ENCODE data around the gene LIN52. TPM values are rescaled to one million over a fixed set of nuclear protein-coding genes. Genes with fewer than 3 reads are reported as not detected.

The LIN52 gene
- total RNA-seq, 1 experiment from 2014 or later, result 6.7 TPM

GRCh38 chr14:74064426-74064825, 20.3 kb upstream of the LIN52 start:
- no peaks in the 10 kb centered on the region for H3K27me3 ChIP-seq (ENCODE audit: control insufficient read depth, insufficient read depth, low read length)
- in situ Hi-C loops (cut with HindIII; ENCODE audit: low pct_unique_long_range_greater_than_20kb, low sequenced_read_pairs) (no loop called here), intact Hi-C loops (cut with micrococcal nuclease; ENCODE audit: unreplicated experiment) (no loop called here)
- CTCF ChIA-PET, result no interaction called here
- no peaks in the 10 kb centered on the region for H3K9me3 ChIP-seq (ENCODE audit: control insufficient read depth, insufficient read depth, low read depth, low read length)
- POLR2A ChIA-PET, result no interaction called here
- no peaks in the 10 kb centered on the region for H3K4me1 ChIP-seq (ENCODE audit: control insufficient read depth, insufficient read depth, low read length)
- no peaks in the 10 kb centered on the region for H3K36me3 ChIP-seq (ENCODE audit: control insufficient read depth, insufficient read depth, low read length)
- no peak overlapping the region for H3K27ac ChIP-seq (ENCODE audit: low read length)
- BruUV-seq (replicated peaks), result no TSS peak
- ATAC-seq (no peak), DNase-seq (ENCODE audit: low read depth, low spot score) (no peak)
- TF ChIP-seq POLR2AphosphoS5 (IDR thresholded peaks at IDR 0.05; ENCODE audit: low read depth, low read length) (no peak), REST (IDR thresholded peaks at IDR 0.05; ENCODE audit: insufficient read depth in 1 of 2, low read depth in 2 of 2, low read length in 1 of 2) (no peak), SIN3A (IDR thresholded peaks at IDR 0.05; ENCODE audit: borderline replicate concordance, insufficient read depth, low read depth, low read length) (no peak), TCF7L2 (IDR thresholded peaks at IDR 0.05; ENCODE audit: low read depth, low read length) (no peak), CTCF (IDR thresholded peaks at IDR 0.05) (no peak)
- H3K4me3 ChIP-seq (ENCODE audit: low read depth in 2 of 2, low read length in 2 of 2), result no peak overlapping the region

- Histone ChIP-seq H3K36me3 (ENCODE audit: control insufficient read depth, insufficient read depth, low read length) (no peaks in the 10 kb centered on the region), H3K27me3 (ENCODE audit: control insufficient read depth, insufficient read depth, low read length) (no peaks in the 10 kb centered on the region), H3K27ac (ENCODE audit: low read length) (no peak overlapping the region), H3K4me1 (ENCODE audit: control insufficient read depth, insufficient read depth, low read length) (no peaks in the 10 kb centered on the region), H3K4me3 (ENCODE audit: low read depth in 2 of 2, low read length in 2 of 2) (no peak overlapping the region), H3K9me3 (ENCODE audit: control insufficient read depth, insufficient read depth, low read depth, low read length) (no peaks in the 10 kb centered on the region)
- DNase-seq (ENCODE audit: low read depth, low spot score), result no peak
- CTCF ChIA-PET, result interaction anchor here (0.7 kb wide), 1 partner anchor 543 kb away, joined by 3 read pairs; no protein-coding TSS in a partner anchor
- TF ChIP-seq CTCF (IDR thresholded peaks at IDR 0.05) (no peak), POLR2AphosphoS5 (IDR thresholded peaks at IDR 0.05; ENCODE audit: low read depth, low read length) (no peak)
- in situ Hi-C loops (cut with HindIII; ENCODE audit: low pct_unique_long_range_greater_than_20kb, low sequenced_read_pairs) (no loop called here), intact Hi-C loops (cut with micrococcal nuclease; ENCODE audit: unreplicated experiment) (no loop called here)
- no peak for ATAC-seq
- POLR2A ChIA-PET, result no interaction called here
- BruUV-seq (replicated peaks), result no TSS peak
Measured at GRCh38 chr14:74064883-74065282, 19.9 kb upstream of the LIN52 start.

All from Panc1 (cell line).